AG09319 (cell line): Measurements from ENCODE around the gene EEFSEC.

Experiments used
- DNase-seq: peaks from one replicate; pipeline ENCODE4 v3.0.0-alpha.2; 2010; ENCODE audit warnings: low read depth; ENCODE audit errors: extremely low read depth
- CTCF ChIP-seq: IDR thresholded peaks from 2 replicates; pipeline ENCODE4 v1.5.1; 2011; ENCODE audit warnings: low read depth, mild to moderate bottlenecking, inconsistent platforms, low read length, moderate library complexity

Gene EEFSEC

GRCh38 chr3:128188326-128188725 lies 35.0 kb downstream of the EEFSEC start:
- DNase-seq = no peak
- no peak for TF ChIP-seq CTCF

- no peak for TF ChIP-seq CTCF
- DNase-seq = no peak
Measured at GRCh38 chr3:128188956-128189355, 35.7 kb downstream of the EEFSEC start.

- no peak for DNase-seq
- TF ChIP-seq CTCF = no peak
Measured at GRCh38 chr3:128190501-128190900, 37.2 kb downstream of the EEFSEC start.

- no peak for DNase-seq
- TF ChIP-seq CTCF = no peak
Measured at GRCh38 chr3:128192131-128192530, 38.9 kb downstream of the EEFSEC start.

- DNase-seq = no peak
- TF ChIP-seq CTCF = no peak
Measured at GRCh38 chr3:128193168-128193567, 39.9 kb downstream of the EEFSEC start.

GRCh38 chr3:128194843-128195242 lies 41.6 kb downstream of the EEFSEC start:
- TF ChIP-seq CTCF = no peak
- DNase-seq = no peak

GRCh38 chr3:128195369-128195768 lies 42.1 kb downstream of the EEFSEC start:
- no peak for TF ChIP-seq CTCF
- no peak for DNase-seq
